HG02885 (cell line): ENCODE data around the gene IL17C.

Experiments used
- ATAC-seq: cut with Tn5 transposase; IDR thresholded peaks from one replicate; pipeline ENCODE4 v1.9.1; 2021; ENCODE audit warnings: mild to moderate bottlenecking; ENCODE audit not compliant: unreplicated experiment, poor library complexity

IL17C gene

DNA sequence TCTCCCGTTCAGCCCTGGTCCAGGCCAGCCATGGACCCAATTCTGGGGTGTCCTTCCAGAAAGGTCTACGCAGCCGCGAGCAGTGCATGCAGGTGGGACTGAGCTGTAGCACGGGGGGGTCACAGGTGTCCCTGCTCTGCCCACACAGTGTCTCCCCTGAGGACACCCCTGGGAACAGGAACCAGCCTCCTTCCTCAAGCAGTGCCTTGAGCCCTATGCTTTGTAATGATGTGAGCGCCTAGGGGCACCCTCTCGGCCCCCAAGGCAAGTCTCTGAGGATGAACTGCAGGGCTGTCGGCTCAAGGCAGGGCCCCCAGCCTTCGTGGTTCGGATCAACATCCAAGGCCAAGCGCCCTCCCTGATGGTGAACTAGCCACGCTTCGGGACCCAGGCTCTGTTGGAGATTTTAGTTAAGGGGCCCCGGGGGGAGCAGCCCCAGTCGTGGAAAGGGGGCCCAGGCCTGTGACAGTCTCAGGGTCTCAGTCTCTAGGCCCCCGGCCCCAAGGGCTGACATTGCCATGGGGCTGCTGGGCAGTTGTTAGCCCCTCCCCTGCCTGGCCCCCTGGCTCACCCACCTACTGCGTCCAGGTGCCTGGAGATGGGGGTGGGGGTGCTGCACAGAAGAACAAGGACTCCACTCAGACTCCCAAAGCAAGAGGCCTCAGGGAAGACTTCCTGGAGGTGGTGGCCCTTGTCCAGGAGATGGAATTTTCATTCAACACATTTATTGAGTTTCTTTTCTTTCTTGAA is 2.3 kb downstream of the IL17C start:
- no peak for ATAC-seq

DNA sequence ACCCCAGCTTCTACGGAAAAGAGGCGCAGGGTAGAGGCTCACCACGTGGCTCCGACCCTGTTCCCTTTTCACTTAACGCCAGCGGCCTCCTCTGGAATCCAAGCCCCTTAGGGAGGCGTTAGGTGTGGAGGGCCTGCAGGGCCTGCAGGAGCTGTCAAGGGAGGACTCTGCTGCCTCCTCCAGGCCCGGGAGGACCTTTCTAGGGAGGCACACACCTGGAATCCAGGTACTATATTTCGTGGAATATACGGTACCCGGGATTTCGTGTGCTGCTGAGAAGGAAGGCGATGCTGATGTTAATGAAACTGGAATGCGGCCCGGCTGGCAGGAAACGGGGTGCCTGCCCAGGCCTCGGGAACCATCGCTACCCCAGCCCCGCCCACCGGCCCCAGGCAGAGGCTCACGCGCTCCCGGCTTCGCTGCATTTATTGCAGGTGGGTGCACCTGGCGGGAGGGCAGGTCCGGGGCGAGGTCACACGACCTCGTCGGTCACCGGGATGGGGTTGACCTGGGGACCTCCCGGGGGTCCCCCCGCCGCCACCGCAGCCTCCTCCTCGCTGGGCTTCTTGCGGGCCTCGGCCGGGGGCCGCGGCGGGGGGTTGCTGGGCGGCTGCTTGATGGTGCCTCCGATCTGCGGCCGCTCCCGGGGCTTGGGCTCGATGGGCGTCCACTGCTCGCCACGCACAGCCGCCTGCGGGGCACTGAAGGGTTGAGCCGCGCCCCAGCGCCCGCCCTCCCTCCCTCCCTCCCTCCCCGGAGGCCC is 4.7 kb downstream of the IL17C start:
- ATAC-seq, result no peak

DNA sequence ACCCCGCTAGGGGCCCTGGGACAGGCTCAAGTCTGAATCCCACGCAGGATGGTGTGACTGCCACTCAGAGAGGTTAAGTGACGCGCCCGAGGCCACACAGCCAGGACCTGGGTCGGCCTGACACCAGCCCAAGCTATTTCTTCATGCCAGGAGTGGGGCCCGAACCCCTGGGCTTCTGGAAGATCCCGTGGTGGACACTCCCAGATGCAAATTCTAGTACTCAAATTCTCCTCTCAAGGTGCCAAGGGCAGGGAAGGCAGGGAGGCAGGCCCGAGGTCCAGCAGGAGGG is 5.2 kb downstream of the IL17C start:
- no peak for ATAC-seq

DNA sequence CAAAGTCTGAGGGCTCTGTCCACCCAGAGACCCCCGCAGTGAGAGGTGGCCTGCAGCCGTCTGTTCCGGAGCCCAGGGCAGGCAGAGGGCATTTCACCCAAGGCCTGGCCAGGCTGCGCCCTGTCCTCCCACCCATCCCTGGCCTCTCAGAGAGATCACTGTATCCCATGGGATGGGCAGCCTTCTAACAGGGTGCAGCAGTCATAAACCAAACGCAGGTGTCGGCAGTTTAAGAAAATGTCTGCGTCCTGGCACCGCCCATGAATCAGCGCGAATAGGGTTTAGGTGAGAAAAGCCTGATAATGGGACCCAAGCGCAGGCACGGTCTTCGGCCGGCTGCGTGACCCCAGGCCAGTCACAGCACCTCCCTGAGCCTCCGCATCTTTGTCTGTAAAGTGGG is 7.1 kb downstream of the IL17C start:
- no peak for ATAC-seq

DNA sequence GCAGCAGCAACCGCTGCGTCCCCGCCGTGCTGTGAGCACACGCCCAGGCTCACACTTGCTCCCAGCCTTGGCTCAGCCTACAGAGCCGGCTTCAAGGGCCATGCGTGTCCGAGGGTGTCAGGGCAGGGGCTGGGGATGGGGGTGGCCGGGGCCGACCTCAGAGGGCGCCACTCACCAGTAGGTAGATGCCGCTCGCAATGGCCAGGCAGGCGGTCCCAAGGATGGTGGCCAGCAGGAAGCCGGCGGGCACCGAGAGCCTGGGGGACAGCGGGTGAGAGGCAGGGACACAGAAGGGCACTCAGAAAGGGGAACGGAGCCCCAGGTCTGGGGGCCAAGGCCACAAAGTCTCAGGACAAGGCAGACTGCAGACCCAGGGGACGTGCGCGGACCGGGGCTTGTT is 7.6 kb downstream of the IL17C start:
- ATAC-seq, result no peak

DNA sequence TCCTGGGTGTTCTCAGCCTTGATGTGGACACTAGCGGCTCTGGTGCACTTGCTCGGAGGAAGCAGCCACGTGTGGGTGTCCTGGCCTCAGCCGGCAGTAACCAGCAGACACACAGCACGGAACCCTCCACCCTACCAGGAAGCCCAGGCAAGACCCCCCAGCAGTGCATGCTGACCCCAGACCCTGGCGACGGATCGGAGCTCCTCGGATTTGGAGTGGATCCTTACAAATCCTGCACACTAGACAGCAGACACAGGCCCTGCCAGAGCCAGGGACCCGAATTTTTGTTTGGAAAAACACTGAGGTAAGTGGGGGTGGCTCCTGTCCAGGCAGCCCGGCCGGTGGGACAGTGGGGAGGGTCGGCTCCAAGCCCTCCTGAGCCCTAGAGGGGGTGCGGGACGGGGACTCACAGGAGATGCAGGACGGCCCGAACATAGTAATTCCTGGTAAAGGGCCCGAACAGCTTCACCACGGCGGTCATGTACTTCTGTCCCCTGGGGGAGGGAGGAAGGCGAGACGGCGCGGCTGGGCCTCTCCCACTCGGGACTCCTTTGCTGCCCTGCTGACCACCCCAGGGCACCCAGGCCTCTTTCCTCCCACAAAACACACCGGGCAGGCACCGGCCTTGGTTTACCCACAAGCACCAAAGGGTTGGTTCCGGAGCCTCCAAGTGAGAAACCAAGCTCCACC is 8.1 kb downstream of the IL17C start:
- no peak for ATAC-seq

DNA sequence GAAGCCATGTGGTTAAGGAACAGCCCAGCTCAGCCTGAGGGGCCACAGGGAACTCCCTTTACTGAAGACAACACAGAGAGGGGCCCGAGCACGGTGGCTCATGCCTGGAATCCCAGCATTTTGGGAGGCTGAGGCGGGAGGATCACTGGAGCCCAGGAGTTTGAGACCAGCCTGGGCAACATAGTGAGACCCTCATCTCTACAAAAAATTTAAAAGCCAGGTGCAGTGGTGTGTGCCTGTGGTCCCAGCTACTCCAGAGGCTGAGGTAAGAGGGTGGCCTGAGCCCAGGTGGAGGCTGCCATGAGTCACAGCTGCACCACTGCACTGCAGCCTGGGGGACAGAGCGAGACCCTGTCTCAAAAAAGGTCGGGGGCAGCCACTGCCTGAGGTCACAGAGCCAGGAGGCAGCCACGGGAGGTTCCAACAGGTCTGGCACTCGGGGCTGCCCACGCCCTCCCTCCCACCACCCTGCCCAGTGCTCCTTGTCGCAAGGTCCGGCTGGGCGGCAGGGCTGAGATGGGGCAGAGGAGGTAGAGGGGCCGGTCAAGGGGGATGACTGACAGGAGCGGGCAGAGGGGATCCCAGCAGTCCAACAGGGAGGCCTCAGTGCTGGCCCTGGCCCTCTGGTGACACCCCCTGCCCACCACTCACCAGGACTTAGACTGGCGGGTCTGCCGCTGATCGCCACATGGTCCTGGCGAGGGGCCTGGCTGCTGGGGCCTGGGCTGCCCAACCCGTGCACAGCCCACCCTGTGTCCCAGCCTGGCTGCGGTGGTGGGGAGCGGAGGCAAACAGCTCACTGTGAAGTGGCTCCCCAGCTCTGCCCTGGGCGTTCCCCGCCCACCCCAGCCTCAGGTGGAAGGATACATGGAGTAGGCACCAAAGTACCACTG is 9.1 kb downstream of the IL17C start:
- no peak for ATAC-seq

DNA sequence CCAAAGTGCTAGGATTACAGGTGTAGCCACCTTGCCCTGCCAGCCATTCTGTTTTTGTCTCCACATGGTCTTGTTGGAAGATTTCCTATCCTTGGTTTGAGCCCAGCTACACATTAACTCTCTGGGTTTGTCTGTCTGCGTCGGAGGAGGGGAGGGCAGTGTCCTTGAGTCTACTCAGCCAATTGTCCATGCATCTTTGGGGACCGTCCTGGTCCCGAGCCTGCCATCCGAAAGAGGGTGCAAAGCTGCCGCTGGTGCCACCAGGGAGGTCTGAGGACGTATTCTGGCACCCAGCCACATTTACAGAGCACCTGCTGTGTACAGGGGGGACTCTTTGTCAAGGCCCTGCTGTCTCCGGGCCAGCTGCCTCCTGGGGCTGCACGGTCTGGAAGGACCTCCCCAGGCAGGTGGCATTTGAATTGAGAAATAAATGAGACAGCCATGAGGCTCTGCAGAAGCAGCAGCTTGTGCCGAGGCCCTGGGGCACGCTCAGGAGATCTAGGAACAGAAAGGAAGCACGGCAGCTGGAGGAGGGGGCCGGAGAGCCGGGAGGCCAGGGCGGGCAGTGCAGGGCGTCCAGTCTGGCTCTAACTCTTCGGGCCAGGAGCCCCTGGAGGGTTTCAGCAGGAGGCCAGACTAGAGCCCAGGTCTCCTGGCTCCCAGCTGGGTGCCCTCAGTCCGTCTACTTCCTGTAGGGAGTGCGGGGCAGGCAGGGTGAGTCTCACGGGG is 11.0 kb downstream of the IL17C start:
- no peak for ATAC-seq

DNA sequence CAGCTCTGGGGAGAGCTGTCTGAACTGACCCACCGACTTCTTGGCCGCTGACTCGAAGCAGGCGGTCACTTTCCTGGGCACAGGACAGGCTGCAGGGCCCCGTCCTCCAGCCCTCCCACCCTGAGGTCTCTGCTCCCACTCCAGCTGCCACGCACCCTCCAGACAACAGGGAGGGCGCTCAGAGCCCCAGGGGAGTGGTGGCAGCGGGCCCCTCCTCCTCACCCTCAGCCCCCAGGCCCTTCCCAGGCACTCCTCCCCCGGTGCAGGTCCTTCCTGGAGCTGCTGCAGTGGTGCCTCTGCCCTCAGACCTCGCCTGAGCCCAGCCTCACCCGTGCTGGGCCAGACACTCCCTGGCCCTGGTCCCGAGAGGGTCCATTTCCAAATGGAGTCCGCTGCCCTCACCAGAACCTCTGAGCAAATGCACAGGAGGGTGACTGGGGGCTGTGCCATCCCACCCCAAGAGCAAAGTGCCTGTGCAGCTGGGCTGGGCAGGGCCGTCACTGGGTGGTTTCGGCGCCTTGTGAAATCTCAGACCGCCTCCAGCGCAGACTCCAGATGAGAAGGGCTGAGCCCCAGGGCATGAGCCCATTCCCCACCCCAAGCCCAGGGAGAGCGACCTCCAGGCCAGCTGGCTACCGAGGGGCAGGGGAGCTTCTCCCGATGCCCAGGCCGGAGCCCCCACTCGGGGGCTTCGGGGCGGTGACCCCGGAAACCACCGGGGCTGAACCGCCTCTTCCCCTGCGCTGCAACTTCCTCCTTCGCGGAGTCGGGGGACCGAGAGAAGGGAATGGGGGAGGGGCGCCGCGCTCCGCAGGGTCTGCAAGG is 11.8 kb downstream of the IL17C start:
- peak; percentile 17 for ATAC-seq

DNA sequence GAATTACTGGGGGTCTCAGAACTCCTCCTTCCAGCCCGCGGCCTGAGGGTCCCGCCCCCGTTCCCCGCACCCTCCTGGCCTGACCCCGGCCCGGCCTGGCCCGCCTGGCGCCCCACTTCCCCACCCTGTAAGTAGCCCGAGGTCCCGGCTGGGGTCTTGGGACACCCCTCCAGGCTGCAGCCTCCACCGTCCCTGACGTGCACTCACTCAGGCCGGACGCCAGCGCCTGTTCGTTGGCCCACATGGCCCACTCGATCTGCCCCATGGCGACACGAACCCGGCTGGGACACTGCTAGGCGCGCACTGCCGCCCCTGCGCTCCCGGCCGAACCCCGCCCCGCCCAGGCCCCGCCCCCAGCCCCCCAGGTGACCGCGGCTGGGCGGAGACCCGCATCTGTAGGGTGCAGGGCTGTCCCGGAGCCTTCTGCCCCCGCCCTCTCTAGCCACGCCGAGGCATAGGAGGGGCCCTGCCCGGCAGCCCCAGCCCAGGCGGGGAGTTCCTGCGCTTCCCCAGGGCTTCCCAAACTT is 12.4 kb downstream of the IL17C start, which contains the start of gene CYBA:
Gene CYBA, minus strand, starts transcription at position 305 of the 527 bp plus-strand sequence. Its CDS starts 40 bp downstream, at position 265.
- ATAC-seq, result peak; percentile 80

DNA sequence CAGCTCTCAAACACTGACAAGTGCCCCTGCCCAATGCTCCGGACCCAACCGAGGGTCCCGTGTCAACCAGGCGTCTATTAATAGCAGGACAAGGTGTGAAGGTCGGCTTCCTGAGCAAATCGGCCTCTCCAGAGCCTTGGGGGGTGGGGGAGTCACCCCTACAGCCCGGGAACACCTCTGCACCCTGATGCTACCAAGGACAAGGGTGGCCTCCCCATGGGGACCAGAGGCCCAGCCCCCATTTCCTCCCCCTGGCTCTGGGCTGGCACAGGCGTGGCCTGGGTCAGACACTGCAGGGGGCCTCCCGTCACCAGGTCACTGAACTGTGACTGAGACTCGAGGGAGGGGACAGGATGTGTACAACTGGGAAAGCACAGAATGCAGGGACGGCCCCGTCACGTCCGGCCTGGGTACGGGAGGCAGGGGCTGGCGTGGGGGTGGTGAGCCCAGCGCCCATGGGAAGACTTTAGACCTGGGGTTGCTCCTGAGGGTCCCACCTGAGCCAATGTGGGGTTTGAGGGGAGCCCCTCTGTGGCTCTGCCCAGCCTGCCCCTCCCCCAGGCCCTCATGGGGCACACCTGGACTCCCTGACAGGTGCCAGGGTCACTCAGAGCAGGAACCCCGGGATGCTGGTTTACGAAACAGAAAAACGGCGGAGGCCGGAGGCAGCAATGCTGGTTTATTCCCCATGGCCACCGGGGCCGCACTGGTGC is 13.1 kb downstream of the IL17C start:
- peak; percentile 77 for ATAC-seq

DNA sequence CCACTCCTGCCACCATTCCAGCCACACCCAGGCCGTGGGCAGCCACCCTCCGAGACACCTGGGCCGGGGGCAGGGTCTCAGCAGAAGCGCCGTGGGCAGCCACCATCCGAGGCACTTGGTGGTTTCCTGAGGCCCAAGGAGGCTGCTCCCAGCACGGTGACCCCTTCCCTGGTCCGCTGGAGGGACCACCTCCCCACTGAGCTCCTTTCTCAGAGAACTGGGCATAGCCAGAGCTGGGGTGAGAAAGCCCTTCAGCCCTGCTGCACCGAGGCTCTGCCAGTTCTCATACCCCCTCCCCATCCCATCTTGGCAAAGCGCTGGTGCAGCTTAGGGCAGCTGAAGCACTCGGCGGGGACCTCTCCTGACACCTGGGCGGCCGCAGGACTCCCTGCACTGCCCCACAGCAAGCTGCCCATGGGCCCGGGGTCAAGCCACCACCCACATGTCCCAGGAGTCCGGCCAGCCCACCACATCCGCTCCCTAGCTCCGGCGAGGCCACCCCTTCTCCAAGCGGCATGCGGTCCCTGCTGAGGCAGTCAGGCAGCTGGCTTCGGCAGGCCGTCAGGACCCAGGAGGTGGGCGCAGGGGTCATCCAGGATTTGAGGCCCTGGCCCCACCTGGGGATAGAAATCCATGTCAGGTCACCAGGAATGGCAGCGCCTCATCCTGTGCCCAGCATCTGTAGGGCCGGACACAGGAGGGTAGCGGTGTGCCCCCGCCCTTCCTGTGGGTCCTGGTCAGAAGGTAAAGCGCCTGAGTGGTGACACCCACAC is 13.8 kb downstream of the IL17C start:
- ATAC-seq, result no peak

DNA sequence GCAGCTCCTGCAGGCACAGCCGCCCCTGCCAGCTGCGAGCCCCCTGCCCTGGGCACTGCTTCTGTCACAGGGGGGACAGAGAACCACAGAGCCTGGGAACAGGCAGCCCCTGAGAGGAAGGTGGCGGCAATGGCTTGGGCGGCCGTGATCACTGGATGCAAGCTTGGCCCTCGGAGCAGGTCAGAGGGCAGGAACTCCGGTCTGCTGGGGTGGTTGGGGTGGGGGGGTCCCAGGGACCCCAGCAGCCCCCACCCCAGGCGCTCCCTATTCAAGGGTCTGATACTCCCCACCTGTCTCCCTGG is 14.3 kb downstream of the IL17C start:
- ATAC-seq, result no peak

DNA sequence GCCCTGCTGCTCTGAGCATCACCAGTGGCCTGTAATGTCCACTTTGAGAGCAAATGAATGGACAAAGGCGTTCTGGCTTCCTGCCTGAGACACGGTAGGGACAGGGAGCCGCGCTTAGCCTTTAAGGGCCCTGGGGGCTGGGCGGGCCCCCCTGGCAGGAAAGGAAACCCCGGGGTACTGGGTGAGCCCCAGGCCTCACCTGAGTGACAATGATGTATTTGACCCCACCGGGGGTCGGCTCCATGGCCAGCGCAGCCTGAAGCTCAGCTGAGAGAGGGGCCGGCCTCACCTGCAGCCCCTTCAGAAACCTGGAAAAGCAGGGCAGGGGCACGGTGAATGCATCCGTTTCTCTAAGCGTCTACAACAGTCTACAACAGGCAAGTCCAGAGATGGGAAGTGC is 14.7 kb downstream of the IL17C start:
- no peak for ATAC-seq

DNA sequence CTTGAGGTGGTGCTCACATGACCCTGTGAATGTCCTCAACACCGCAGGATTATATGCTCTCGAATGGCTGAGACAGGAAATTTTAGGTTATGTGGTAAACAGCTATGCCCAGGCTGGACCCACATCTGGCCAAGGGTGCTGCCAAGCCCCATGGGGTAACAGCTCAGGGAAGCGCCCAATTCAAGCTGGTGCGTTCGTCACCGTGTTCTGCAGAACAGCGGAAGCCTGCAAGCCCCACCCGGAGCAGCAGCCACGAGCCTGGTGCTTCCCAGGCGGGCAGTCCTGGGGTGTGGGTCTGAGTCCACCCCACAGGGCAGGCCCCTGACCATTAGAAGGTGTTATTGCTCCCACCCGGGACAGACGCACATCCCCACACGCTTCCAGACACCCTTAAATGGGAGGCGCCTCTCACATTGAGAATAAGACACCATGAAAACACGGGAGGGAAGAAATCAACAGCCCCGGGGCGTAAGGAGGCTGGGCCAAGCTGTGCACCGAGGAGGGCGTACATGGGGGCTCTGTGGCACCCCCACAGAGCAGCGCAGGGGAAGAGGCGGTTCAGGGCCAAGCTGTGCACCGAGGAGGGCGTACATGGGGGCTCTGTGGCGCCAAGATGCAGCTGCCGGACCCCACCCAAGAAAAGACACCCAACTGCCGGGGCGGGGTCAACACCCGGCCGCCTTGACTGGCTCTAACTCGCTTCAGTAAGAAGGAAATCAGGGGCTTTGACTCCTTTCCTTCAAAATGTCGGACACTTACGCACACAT is 15.4 kb downstream of the IL17C start:
- no peak for ATAC-seq

DNA sequence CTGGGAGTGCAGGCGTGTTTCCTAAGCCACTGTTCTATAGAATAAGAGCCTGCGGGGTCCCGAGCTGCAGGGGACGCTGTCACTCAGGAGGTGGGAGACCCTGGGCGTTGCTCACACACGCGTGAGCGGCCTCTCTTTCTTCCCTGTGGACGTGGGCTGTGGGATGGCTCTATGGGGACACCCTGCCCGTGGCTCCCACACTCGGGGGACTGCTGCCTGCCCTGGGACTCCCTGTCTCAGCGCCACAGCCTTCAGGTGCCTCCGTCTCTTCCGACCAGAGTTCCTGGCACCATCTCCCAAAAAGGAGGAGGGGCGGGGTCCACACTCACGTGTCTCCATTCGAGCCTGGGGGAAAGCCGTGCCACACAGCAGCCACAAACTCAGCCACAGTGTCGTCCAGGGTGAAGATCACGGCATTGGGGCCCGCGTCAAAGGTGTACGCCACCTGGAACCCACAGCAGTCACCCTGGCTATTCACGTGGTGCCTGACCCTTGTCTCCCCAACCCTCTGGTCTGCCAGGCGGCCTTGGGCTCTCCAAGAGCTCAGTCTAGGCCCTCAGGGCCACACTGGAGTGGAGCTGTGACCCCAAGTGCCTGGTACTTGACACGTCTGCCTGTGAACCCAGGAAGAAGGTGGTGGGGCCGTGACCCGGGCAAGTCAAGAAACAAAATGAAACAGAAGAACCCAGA is 16.1 kb downstream of the IL17C start:
- ATAC-seq, result no peak
